Heart right ventricle (tissue), 16 donors: ENCODE data around the gene TRPV5. TPM values are rescaled to one million over a fixed set of nuclear protein-coding genes. Genes with fewer than 3 reads are reported as not detected.

Experiments
- ATAC-seq, 8 donors: fragments of 200-7000 bp; cut with Tn5 transposase; one replicate each; pipeline ENCODE4 v1.9.1; 2020; ENCODE audit warnings: mild to moderate bottlenecking in 8 of 8, moderate library complexity in 8 of 8, moderate number of reproducible peaks in 1 of 8
- DNase-seq, 2 donors: peaks; one replicate each; pipeline ENCODE4 v3.0.0-alpha.2; 2020
- H3K27ac ChIP-seq, 10 donors: fragments of 200-600 bp; sonication (generic) in 2 of 10; one replicate each; pipeline versions ENCODE4 v1.5.0 to v1.8.0; 2020 to 2022; ENCODE audit warnings: mild to moderate bottlenecking in 3 of 10
- H3K27me3 ChIP-seq, 7 donors: fragments of 200-600 bp; one replicate each; pipeline ENCODE4 v1.8.0; 2021 to 2022; ENCODE audit warnings: mild to moderate bottlenecking in 2 of 7
- H3K36me3 ChIP-seq, 9 donors: fragments of 200-600 bp; sonication (generic) in 1 of 9; one replicate each; pipeline versions ENCODE4 v1.5.0 to v1.8.0; 2020 to 2022; ENCODE audit warnings: mild to moderate bottlenecking in 2 of 9
- H3K4me1 ChIP-seq, 9 donors: fragments of 200-600 bp; sonication (generic) in 1 of 9; one replicate each; pipeline versions ENCODE4 v1.5.0 to v1.8.0; 2020 to 2022; ENCODE audit warnings: mild to moderate bottlenecking in 4 of 9
- H3K4me3 ChIP-seq, 10 donors: fragments of 200-600 bp; sonication (generic) in 2 of 10; one replicate each; pipeline versions ENCODE4 v1.5.0 to v1.8.0; 2020 to 2022; ENCODE audit warnings: mild to moderate bottlenecking in 7 of 10, moderate library complexity in 2 of 10
- H3K9me3 ChIP-seq, 11 donors: fragments of 200-600 bp in 10 of 11; sonication (generic) in 2 of 11; one replicate each; pipeline versions ENCODE4 v1.5.0 to v1.8.0; 2013 to 2022; ENCODE audit warnings: mild to moderate bottlenecking in 2 of 11, control low read depth in 1 of 11, moderate library complexity in 1 of 11
- CTCF ChIP-seq, 9 donors: fragments of 200-600 bp; sonication (generic) in 2 of 9; IDR thresholded peaks; one replicate each; pipeline versions ENCODE4 v1.5.0 to v1.8.0; 2021 to 2022; ENCODE audit warnings: antibody characterized with exemption in 9 of 9, mild to moderate bottlenecking in 5 of 9, moderate library complexity in 1 of 9
- WGBS, 2 donors: extraction: QIAGEN DNeasy Blood & Tissue Kit; methylation state at CpG; one replicate each; pipeline ENCODE4 v1.1.7; 2013; ENCODE audit warnings: inconsistent platforms in 1 of 2; 5-methylcytosine and 5-hydroxymethylcytosine counted together
- intact Hi-C, 10 donors: fragments of 100-400 bp; cut with DNase I; formaldehyde crosslinking; loops; one replicate each; pipeline versions ENCODE4 v1.11.1 to v1.14.2; 2022
- polyA plus RNA-seq, 2 donors: library from polyadenylated mRNA; stranded (reverse); fragments of 200-250 nt; gene quantifications; one replicate each; pipeline ENCODE4 v1.2.3, GENCODE V29; 2013
- total RNA-seq, 10 donors: library from RNA; stranded (reverse); fragmentation: NEBNext Ultra II Directional in 3 of 10; extraction: Animal tissue kit (Norgen Biotek cat#: 25700) in 3 of 10; gene quantifications; one replicate each; pipeline versions ENCODE4 v1.2.1 to v1.2.4, GENCODE V29; 2021 to 2023
- donor health status: Arrhythmogenic right ventricular cardiomyopathy.
- donor health status: ischemic (EF 13 %, LVEDD 7.1; RV severe dilation, severe dysfunction).
- donor health status: healthy with polysubstance abuse.
- donor health status: DM: no; HTN: yes; CAD: no.
- donor health status: DM: no; HTN: no; CAD: no.
- donor health status: ischemic (EF 25% LVEDD 6.9; RV normal size, moderate dysfunction).
- donor health status: ischemic (EF 25% LVEDD 5.7; RV mildly dilated, moderate dysfunction).
- donor health status: healthy.
- donor health status: DM: yes; HTN: yes; CAD: no.
- donor health status: Ischemic cardiomyopathy.
- donor health status: ischemic (EF 35%, LVEDD 5.7; RV mildly dilated, moderate dysfunction).
- donor health status: nonischemic (EF 11% LVEDD 7.7; RV severe dilation, severe dysfunction).
- donor health status: DM: yes; HTN: yes; CAD: no.
- donor health status: PGD.
- donor health status: ischemic (EF 29% LVEDD 5.4; RV normal size, mild dysfunction).
- donor health status: nonischemic (EF 23%, LVEDD 6.1; RV moderate dilation, normal function).

Gene TRPV5
- total and polyA plus RNA-seq, 12 donors, result not detected

GRCh38 chr7:142883571-142884285 is 49.8 kb downstream of the TRPV5 start:
- peaks cover 0 to 51% (median 31%) of the 10 kb centered on the region in 7 donors for H3K27me3 ChIP-seq
- TF ChIP-seq CTCF (IDR thresholded peaks at IDR 0.05), result no peak
- no peak for DNase-seq

GRCh38 chr7:142883145-142883544 is 50.4 kb downstream of the TRPV5 start:
- intact Hi-C loops, result loop anchor here in 2 of 10 donors (5.0 to 10.0 kb wide), 2 partner anchors 112 to 119 kb away; no protein-coding TSS in a partner anchor
- Histone ChIP-seq H3K4me3 (no peak overlapping the region), H3K4me1 (no peaks in the 10 kb centered on the region), H3K9me3 (no peaks in the 10 kb centered on the region), H3K27me3 (peaks cover 0 to 53% (median 31%) of the 10 kb centered on the region in 7 donors), H3K27ac (no peak overlapping the region), H3K36me3 (no peaks in the 10 kb centered on the region)
- WGBS, 2 donors, result 81 to 89% methylated on average over 10 of the region's 10 CpGs
- no peak for DNase-seq
- no peak for TF ChIP-seq CTCF (IDR thresholded peaks at IDR 0.05)
- no peak for ATAC-seq

More at GRCh38 chr7:142883571-142884285, 49.8 kb downstream of the TRPV5 start:
- intact Hi-C loops, result loop anchor here in 2 of 10 donors (5.0 to 10.0 kb wide), 2 partner anchors 111 to 119 kb away; no protein-coding TSS in a partner anchor
- H3K9me3 ChIP-seq, result no peaks in the 10 kb centered on the region
- H3K4me1 ChIP-seq, result no peaks in the 10 kb centered on the region
- ATAC-seq, result no peak
- no peaks in the 10 kb centered on the region for H3K36me3 ChIP-seq
- no peak overlapping the region for H3K27ac ChIP-seq
- WGBS, 2 donors, result 74 to 81% methylated on average over 7 of the region's 7 CpGs
- H3K4me3 ChIP-seq, result no peak overlapping the region

- H3K27ac ChIP-seq, result no peak overlapping the region
- H3K4me1 ChIP-seq, result no peaks in the 10 kb centered on the region
- no peak for TF ChIP-seq CTCF (IDR thresholded peaks at IDR 0.05)
- DNase-seq, result no peak
- peaks cover 0 to 58% (median 32%) of the 10 kb centered on the region in 7 donors for H3K27me3 ChIP-seq
- H3K36me3 ChIP-seq, result no peaks in the 10 kb centered on the region
- no peak overlapping the region for H3K4me3 ChIP-seq
- ATAC-seq, result no peak
- no peaks in the 10 kb centered on the region for H3K9me3 ChIP-seq
- 83 to 90% methylated on average over 5 of the region's 5 CpGs for WGBS, 2 donors
- intact Hi-C loops, result loop anchor here in 2 of 10 donors (5.0 to 10.0 kb wide), 2 partner anchors 112 to 120 kb away; no protein-coding TSS in a partner anchor
These were observed 51.2 kb downstream of the TRPV5 start for GRCh38 chr7:142882338-142882678.

GRCh38 chr7:142881586-142882337 is 51.8 kb downstream of the TRPV5 start:
- peaks cover 0 to 60% (median 34%) of the 10 kb centered on the region in 7 donors for H3K27me3 ChIP-seq
- no peak for TF ChIP-seq CTCF (IDR thresholded peaks at IDR 0.05)
- intact Hi-C loops, result loop anchor here in 2 of 10 donors (5.0 to 10.0 kb wide), 2 partner anchors 113 to 121 kb away; no protein-coding TSS in a partner anchor
- H3K4me1 ChIP-seq, result no peaks in the 10 kb centered on the region
- no peak for DNase-seq
- H3K27ac ChIP-seq, result no peak overlapping the region
- no peak for ATAC-seq
- H3K4me3 ChIP-seq, result no peak overlapping the region
- no peaks in the 10 kb centered on the region for H3K36me3 ChIP-seq
- no peaks in the 10 kb centered on the region for H3K9me3 ChIP-seq
- 73 to 80% methylated on average over 9 of the region's 9 CpGs for WGBS, 2 donors
